ENCODE data around the gene MCIDAS.

GRCh38 chr5:55176176-55176818, 50.8 kb downstream of the MCIDAS start:
- no peak for TF ChIP-seq EZH2 (IDR thresholded peaks at IDR 0.05; ENCODE audit: low read length)
- peak in 1 of 3 experiments; percentile 20 for TF ChIP-seq CTCF (optimal IDR thresholded peaks at IDR 0.05 in 1 of 3, IDR thresholded peaks at IDR 0.05 in 1 of 3, conservative IDR thresholded peaks at IDR 0.05 in 1 of 3; ENCODE audit: extremely low read depth in 1 of 3, insufficient read depth in 2 of 3, low read length in 3 of 3)

Measured in keratinocyte (primary cell).